Medulla oblongata (tissue), 1 donor: ENCODE measurements around the gene RPTOR.

Source experiments
- DNase-seq: peaks from one replicate; pipeline ENCODE4 v3.0.0-alpha.2; 2015; ENCODE audit errors: extremely low spot score

The RPTOR gene

DNA sequence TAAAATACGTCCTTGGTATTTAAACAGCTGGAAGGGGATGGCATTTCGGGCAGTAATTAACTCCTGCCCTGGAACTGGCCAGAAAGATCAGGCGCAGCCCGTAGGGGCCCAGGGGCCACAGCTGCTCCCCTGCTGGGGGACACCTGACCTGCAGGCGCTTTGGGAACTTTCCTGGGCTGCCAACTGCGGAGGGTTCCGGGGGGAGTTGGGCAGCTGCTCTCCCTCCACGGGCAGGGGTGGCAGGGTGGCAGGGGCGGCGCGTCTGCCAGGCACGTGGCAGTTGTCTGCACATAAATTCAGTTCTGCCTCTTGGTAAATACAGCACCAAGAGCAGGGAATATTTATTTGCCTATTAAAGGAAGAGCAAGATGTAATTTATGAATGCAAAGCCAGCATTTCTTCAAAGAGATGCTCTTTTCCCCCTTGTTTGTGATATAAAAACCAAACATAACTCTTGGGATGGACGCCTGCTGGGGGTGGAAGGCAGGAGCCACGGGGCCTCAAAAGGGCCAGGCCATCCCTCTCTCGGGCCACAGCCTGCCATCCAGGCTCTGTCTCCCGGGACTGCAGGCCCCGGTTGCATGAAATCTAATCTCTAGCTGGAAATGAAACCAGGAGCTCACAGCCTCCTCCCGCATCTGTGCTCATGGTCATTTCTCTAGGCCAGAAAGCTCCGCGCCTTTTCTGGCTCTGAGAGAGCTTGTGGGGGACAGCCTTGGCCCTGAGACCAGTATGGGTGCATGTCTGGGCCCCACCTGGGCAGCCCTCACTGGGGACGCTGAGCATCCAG, 417.1 kb downstream of the RPTOR start:
- no peak for DNase-seq

DNA sequence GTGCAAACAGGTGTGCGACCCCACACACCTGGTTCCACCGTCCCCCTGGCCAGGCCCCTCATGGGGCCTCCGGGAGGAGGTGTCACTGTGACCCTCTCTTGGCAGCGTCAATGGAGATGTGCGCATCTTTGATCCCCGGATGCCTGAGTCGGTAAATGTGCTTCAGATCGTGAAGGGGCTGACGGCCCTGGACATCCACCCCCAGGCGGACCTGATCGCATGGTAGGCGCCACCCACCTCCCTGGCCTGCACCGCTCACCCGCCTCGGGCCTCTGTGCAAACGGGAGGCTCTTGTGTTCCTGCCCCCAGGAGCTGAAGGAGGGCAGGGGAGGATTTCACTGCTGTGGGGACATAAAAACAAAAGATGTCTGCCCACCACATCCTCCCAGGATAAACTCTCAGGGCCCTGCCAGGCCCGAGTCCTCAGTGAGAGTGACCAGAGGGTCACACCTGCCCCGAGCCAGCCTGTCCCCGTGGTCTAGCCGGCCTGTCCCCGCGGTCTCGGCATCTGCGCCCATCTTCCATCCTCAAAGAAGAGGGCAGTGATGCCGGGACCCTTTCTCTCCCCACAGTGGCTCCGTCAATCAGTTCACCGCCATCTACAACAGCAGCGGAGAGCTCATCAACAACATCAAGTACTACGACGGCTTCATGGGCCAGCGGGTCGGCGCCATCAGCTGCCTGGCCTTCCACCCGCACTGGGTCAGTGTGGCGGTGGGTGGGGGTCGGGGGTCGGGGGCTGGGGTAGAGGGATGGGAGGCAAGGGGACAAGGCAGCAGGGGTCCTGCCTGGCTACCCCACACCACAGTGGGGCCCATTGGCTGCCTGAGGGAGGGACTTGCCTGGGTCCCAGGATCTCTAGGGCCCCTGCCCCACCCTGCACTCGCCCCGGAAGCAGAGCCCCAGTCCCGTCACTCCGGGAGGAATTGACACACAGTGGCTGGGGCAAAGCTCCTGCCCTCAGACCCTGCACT, 418.0 kb downstream of the RPTOR start:
- DNase-seq, result no peak

DNA sequence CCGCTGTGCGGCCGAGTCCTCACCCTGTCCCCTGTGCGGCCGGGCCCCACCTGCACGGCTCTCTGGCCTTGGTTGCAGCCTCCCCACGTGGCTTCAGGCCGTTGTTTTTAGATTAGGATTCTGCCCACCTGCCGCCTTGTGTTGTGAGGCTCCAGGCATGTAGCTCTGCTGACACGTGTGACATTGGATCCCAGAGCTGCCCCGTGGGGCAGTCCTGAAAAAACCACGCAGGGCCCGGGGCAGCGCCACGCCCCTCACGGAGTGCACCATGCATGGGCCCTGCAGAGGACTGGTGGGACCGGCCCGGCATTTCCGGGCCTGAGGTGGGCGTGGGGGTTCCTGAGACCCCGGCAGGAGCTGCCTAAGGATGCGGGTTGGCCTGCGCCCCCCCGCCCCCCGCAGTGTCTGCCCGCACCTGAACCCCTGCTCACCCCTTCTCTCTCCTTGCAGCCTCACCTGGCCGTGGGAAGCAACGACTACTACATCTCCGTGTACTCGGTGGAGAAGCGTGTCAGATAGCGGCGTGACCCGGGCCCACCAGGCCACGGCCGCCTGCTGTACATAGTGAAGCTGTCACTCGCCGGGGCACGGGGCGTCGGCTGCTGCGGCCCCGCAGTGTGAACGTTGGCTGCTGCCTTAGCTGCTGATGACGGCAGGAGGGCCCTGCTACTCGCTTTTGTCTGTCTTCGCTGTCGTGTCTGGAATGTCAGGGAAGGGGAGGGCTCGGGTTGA, 419.3 kb downstream of the RPTOR start:
- no peak for DNase-seq

DNA sequence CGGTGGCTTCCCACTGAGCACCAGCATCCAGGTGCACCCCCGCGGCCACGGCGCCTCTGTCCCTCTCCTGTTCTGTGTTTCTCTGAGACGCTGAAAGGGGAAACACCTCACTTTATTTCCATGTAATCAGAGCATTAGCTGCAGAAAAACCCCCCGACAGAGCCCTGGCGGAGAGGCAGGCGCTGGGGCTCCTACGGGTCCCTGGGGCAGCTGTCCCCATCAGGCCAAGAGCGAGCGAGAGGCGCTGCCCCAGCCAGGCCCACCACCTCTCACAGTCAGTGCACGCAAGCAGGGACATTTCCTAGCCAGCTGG, 419.9 kb downstream of the RPTOR start:
- DNase-seq, result no peak

DNA sequence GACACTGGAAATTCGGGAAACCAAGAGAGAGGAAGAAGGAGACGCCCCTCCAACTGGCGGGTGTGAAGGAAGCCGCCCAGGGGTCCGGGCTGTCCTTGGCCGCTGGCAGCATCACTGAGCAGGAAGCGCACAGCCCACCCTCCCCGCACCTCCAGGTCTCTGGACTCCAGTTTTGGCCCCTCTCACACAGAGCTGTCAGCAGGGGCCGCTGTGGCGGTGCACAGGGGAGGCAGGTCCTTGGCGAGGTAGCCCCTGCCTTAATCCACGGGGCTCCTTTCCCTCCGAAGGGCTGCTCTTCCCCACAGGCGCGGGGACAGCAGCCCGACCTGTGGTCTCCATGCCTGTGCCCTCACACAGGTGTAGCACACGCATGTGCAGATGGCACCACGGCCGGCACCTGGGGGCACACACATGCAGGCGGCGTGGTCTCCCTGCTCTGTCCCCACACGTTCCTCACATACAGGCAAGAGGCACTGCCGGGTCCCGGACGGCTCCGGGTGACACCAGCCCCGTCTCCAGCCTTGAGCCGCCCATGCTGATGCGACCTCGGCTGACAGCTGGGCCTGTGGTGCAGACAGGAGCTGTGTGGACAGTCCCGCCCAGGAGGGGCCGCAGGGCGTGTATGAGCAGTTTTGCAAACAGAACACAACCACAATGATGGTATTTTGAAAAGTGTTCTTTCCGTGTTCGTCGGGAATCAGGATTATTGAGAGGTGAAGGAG, 420.4 kb downstream of the RPTOR start:
- no peak for DNase-seq

DNA sequence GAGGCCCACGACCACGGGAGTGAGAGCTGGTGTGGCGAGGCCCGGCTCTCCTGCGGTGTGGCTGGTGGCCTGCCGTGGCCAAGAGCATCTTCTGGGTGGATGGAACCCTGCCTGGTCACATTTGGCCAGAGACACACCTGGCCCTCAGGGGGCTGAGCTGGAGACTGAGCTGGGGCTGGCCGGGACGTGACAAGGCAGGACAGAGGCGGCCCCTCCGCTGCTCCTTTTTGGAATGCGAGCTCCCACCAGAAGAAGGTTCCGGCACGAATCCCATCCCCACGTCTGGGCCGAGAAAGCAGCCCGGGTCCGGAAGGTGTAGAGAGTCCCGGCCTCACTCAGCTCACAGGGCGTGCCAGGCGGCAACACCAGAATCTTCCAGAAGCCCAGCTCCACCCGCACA, 421.0 kb downstream of the RPTOR start:
- no peak for DNase-seq

DNA sequence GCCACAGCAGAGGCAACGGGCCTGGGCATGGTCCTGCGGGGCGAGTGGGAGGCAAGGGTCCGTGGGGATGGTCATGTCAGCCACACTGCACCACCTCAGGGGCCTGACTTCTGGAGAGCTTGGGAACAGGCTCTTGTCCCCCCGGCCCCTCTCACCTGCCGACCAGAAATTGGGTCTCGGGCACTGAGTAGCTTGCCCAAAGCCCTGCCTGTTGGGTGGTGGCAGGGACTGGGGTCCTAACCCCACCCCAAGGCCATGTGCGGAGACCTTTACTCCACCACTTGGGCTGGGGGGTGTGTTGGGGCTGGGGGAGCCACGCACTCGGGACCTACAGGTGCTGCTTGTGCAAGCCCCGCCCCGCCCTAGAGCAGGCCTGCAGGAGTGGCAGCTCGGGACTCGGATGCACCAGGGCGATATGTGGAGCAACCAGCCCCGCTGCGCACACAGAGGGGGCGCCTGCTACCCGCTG, 422.8 kb downstream of the RPTOR start:
- DNase-seq, result no peak

DNA sequence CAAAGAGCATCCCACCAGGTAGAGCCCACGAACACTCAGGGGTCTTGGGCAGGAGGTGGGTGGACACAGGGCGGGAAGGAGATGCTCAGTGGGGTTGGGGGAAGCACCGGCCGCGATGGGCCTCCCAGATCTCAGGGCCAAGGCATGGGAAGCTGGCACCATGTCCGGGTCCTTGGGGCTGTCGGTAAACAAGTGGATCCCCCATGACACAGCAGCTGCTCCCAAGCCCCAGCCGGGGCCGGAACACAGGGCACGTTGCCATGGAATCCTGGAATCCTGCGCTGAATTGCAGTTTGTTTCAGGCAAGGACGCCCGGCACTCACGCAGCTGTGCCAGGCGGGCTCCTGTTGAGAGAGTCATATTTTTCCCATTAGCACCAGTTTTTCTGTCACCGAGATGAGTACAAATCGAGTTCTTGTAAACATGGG, 424.0 kb downstream of the RPTOR start:
- peak; percentile 89 for DNase-seq

DNA sequence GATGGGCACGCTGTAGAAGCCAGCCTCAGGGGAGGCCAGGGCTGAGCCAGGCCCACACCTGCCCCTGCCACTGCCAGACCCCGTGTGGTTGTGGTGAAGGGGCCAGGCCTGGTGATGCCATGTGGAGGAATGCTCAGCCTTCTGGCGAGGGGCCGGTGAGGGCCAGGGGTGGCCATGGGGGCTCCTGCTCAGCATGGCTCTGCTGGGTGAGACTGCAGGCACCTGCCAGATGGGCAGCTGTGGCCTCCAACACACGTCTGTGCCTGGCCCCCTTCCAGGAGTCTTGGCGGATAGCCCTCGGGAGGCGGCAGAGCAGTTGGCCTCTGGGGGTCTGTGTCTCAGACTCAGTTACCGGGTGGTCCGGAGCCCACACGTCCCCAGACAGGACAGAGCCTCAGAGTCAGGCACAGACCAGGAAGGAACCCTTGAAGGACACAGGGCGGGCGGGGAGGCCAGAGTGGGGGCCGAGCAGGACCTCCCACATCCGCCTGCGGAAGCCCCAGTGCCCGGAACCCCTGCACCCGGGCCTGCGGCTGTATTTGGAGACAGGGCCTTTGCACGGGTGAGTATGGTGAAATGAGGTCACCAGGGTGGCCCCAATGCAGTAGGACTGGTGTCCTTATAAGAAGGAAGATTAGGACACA, 424.5 kb downstream of the RPTOR start:
- no peak for DNase-seq

DNA sequence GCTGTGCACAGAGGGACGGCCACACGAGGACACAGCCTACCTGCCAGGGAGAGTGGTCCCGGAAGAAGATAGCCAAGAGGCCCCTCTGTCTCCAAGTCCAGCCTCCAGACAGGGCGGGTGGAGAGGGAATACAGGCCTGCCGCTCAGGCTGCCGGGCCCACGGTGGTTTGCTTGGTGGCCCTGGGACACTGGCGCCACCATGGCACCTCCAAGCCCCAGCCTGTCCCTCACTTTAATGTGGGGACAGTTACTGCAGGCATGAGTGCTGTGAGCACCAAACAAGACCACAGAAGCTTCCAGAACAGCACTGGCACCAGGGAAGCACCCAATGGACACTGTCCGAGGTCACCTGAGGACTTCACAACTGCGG, 425.0 kb downstream of the RPTOR start:
- no peak for DNase-seq

DNA sequence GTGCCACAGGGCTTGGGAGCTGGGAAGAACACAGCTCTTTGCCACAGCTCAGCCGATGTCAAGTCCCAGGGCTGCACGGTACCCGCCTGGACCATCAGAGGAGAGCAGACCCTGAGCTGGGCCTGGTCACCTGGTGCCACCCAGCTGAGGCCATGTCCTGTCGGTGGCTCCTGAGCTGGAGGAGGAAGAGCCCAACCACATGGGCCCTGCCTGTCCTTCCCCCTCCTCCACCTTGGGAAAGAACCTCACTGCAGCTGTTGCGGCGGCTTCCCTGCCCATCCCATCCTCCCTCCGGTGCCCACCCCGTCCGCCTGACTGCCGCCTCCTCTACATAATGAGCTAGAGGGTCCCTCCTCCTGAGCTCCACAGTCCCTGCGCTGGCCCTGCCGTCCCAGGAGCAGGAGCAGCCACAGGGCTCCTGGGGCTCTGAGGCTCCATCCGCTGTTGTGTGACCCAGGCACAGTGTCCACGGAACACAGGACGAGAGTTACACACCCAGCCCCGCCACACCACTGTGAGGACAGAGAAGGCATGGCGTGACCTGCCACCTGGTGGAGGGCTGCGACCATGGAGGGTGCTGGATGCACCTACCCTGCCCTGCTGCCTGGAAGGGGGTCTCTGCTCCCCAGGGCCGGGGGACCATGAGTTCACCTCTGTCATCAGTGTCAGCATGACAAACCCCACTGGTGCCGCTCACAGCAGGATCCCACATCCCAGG, 425.6 kb downstream of the RPTOR start:
- DNase-seq, result peak; percentile 50

DNA sequence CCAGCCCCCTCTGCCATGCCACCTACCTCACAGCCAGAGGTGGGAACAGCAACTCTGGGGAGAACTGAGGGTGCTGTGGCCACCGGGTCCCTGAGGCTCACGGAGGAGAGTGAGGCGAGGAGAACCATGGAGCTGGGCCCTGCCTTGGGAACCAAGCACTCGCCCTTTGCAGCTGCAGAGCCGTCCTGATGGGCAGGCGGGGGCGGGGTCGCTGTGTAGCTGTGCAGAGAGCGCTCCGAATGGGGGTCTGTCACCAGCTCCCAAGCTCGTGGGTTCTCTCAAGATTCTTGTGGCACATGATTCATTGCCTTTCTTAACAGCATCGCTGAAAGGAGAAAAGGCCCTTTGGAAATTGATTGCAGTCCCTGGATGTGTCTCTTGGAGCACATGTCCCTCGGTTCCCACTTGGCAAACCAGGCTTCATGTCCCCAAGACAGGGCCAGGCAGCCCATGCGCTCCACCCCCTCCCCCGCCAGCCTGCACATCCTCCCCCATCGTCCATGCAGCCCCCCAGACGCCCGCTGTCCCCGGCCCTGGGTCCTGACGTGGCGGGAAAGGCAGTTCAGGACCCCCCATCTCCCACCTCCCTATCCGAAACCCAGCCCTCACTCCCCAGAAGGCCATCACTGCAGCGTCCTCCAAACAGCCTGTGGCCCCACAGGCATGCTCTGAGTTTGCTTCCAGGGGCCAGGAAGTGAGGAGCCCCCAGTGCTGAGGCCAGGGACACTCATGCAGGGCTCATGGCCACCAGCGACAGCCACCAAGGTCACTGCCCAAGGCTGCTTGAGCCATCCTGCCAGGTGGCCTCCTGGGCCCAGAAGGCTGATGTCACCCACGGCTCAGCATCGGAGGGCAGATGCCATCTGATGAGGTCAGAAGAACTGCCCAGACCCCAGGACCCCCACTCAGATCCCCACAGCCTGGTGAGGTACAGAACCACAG, 426.4 kb downstream of the RPTOR start:
- DNase-seq, result no peak

DNA sequence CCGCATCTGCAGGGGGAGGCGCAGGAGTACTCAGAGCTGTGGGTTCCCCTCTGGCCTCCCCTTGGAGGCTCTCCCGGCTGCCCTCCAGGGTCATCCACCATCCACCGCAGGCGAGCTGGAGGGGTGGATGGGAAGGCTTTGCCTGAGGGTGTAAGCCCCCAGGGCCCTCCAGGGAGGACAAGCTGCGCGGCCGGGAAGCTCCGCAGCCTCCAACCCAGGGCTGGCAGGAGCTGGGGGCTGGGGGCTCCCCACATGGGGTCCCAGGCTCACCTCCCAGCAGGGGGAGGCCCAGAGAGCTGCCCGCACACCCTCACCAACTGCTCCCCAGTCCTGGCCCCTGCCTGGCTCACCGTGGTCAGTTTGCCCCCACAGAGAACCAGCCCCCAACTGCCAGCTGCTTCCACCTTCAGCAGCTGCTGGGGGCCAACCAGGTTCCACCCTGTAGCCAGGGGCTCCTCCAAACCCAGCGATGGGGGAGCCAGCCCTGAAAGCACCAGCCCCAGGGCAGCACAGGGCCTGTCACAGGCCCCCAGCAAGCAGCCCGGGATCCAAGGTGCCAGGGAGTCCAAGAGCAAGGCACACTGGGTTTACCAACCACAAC, 427.2 kb downstream of the RPTOR start:
- no peak for DNase-seq

DNA sequence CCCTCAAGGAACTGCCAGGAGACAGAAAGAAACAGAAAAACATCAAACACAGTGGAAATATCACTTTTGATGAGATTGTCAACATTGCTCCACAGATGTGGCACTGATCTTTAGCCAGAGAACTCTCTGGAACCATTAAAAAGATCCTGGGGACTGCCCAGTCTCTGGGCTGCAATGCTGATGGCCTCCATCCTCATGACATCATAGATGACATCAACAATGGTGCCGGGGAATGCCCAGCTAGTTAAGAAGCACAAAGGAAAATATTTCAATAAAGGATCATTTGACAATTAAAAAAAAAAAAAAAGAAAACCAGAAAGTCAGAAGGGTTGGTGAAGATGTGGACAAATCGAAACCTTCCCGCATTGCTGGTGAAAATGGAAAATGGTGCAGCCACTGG, 432.1 kb downstream of the RPTOR start:
- DNase-seq, result no peak

DNA sequence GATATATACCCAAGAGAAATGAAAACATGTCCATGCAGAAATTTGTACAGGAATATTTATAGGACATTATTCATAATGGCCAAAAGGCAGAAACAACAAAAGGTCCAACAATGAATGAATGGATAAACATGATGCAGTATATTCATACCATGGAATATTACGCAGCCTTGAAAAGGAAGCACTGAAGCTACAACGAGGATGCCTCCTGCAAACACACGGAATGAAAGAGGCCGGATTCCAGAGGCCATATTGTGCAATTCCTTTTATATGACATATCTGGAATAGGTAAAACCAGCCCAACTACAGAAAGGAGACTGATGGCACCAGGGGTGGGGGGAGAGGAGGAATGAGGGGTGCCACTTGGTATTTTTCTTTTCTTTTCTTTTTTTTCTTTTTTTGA, 432.5 kb downstream of the RPTOR start:
- no peak for DNase-seq

DNA sequence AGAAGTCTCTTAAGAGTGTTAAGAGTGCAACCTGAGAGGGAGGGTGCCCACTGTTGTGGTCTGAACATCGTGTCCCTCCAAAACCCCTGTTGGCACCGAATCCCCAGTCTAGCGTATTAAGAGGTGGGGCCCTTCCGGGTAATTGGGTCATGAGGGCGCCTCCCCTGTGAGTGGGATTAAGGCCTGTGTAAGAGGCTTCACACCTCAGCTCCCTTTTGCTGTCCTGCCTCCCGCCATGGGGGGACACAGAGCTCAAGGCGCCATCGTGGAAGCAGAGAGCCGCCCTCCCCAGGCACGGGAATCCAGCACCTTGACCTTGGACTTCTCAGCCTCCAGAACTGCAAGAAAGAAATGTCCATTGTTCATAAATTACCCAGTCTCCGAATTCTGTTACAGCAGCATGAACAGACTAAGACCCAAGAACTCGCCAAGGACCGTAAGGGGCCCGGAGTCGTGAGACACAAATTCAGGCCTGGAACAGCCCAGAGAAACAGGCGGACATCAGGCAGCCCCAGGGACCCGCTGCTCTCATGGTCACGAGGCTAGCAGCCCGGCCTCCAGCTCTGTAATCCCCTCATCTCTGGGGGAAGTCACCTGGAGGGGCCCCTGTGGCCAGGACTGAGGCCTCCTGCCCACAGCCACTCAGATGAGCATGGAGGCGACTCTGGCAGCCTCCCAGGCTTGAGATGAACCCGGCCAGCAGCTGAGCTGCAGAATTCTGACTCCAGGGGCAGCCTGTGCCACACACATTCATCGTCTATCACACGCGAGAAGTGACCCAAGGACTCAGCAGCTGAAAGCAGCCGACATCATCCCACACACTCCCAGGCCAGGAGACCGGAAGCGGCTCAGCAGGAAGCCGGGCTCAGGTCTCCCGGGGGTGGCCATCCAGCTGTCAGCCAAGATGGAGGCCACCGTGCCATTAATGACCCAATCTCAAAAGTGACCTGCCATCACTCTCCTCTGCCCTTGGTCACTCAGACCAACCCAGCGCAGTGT, 434.2 kb downstream of the RPTOR start:
- DNase-seq, result no peak

DNA sequence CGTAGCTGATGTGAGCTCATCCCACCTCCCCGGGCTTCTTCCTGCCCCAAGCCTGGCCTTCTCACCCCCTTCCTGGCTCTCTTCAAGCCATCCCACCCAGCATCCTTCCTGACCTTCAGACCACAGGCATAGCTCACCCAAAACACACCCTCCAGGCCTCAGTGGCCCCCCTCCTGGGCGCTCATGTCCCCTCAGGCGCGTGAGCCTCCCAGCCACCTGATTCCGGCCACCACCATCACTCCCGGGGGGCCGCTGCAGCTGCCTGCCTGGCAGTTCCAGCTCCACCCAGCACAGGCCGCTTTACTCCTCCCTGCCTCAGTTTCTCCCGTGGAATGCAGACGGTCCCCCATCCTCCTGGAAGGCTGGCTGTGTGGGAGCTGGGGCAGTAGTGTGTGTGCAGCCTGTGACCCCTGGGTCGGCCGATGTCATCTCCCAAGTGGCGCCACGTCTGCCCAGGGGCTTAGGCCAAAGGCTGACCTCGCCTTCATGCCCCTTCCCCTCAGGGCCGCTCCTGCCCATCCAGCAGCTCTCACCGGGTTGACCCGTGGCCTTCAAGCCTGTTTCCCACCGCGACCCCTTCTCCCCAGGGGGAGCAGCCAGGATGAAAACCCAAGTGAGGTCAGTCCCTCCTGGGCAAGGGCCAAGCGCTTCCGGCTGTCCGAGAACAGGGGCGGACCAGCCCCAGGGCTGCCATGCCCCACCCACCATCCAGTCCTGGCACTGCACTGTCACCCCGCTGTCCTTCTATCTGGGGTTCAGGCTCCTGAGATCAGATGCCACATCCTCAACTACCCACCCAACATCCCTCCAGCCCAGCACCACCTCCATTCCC, 435.1 kb downstream of the RPTOR start:
- DNase-seq, result no peak
